ENCODE data around the gene SLCO3A1. TPM values are rescaled to one million over a fixed set of nuclear protein-coding genes. Genes with fewer than 3 reads are reported as not detected.

SLCO3A1 gene
- total and polyA plus RNA-seq, 2 of the 8 experiments (the other 6 are each of a cell fraction or from before 2014, with no cell fraction given), result 15.1 to 20.4 TPM

- H3K56ac ChIP-seq (replicated peaks; ENCODE audit: insufficient read length, low read depth, low read length), result no peak overlapping the region
- H3K4me3 ChIP-seq (ENCODE audit: extremely low read depth in 1 of 4, insufficient read depth in 2 of 4, low read depth in 3 of 4, low read length in 4 of 4), result no peak overlapping the region
- no peak for TF ChIP-seq CBX5 (IDR thresholded peaks at IDR 0.05; ENCODE audit: low read depth, low read length)
- no peak for TF ChIP-seq CHD1 (IDR thresholded peaks at IDR 0.05; ENCODE audit: low read depth, low read length)
- no peak for TF ChIP-seq RNF2 (IDR thresholded peaks at IDR 0.05; ENCODE audit: borderline replicate concordance, low read depth, low read length, missing control alignments, poor library complexity, severe bottlenecking)
- TF ChIP-seq CHD2 (IDR thresholded peaks at IDR 0.05; ENCODE audit: low read length), result no peak
- H4K5ac ChIP-seq (ENCODE audit: insufficient read length, low read depth, low read length), result no peak overlapping the region
- peaks cover 3 to 6% (median 3%) of the 10 kb centered on the region in 4 experiments; a peak in 4 of 7 replicates for H3K4me1 ChIP-seq (replicated peaks in 1 of 4; ENCODE audit: control insufficient read depth in 3 of 4, insufficient read depth in 4 of 4, low read length in 3 of 4)
- H3K9me3 ChIP-seq (ENCODE audit: insufficient read depth in 2 of 2, low read depth in 1 of 2, low read length in 1 of 2), result no peaks in the 10 kb centered on the region
- H3K36me3 ChIP-seq (ENCODE audit: control insufficient read depth in 2 of 4, insufficient read depth in 4 of 4, low read length in 3 of 4), result no peaks in the 10 kb centered on the region
- no peak for DNase-seq (ENCODE audit: low read depth in 1 of 2, low spot score in 2 of 2)
- H3K9ac ChIP-seq (replicated peaks in 1 of 4; ENCODE audit: extremely low read depth in 1 of 4, low read depth in 3 of 4, low read length in 3 of 4), result no peak overlapping the region
- no peak overlapping the region for H3K14ac ChIP-seq (ENCODE audit: insufficient read length)
- H2BK120ac ChIP-seq (replicated peaks; ENCODE audit: low read depth, low read length), result no peak overlapping the region
- no peak overlapping the region for H3K27ac ChIP-seq (ENCODE audit: low read depth, low read length)
- H4K20me1 ChIP-seq (replicated peaks in 1 of 2; ENCODE audit: control insufficient read depth in 1 of 2, insufficient read depth in 2 of 2, low read length in 2 of 2), result no peaks in the 10 kb centered on the region
- no peak overlapping the region for H3K23ac ChIP-seq (ENCODE audit: insufficient read length)
- no peak overlapping the region for H2BK15ac ChIP-seq (ENCODE audit: low read length)
- no peaks in the 10 kb centered on the region for H3K79me2 ChIP-seq (ENCODE audit: control insufficient read depth in 1 of 2, insufficient read depth in 2 of 2, low read length in 2 of 2)
- H3K18ac ChIP-seq (ENCODE audit: extremely low read depth, low read length), result no peak overlapping the region
- no peak overlapping the region for H2AFZ ChIP-seq (ENCODE audit: low read length)
- H2BK20ac ChIP-seq (ENCODE audit: low read length), result no peak overlapping the region
- 90% methylated on average over 8 of the region's 8 CpGs; no CpG with 5 or more reads in 1 of the 2 experiments for WGBS, 2 experiments (ENCODE audit: extremely low coverage in 1 of 2, insufficient coverage in 1 of 2, insufficient read length in 1 of 2, insufficient replicate concordance in 2 of 2, low coverage in 1 of 2, low lambda C conversion rate in 2 of 2, missing lambda C conversion rate in 1 of 2)
- no peak overlapping the region for H3K4ac ChIP-seq (replicated peaks; ENCODE audit: insufficient read length, low read depth, low read length)
- no peak overlapping the region for H3K4me2 ChIP-seq (ENCODE audit: insufficient read depth in 1 of 2, low read depth in 2 of 2, low read length in 2 of 2)
- H2AK5ac ChIP-seq (ENCODE audit: low read depth, low read length), result no peak overlapping the region
- ChIA-PET POLR2A (ENCODE audit: partially characterized antibody) (no interaction called here), CTCF (ENCODE audit: partially characterized antibody) (interaction anchor here (0.8 to 0.9 kb wide), 2 partner anchors 72 to 156 kb away, joined by 3 to 4 read pairs; no protein-coding TSS in a partner anchor)
- no peak overlapping the region for H4K91ac ChIP-seq (replicated peaks; ENCODE audit: insufficient read length, low read length)
- H2BK12ac ChIP-seq (ENCODE audit: low read depth, low read length), result no peak overlapping the region
- H4K8ac ChIP-seq (ENCODE audit: extremely low read depth, insufficient read depth, low read length), result no peak overlapping the region
- no peaks in the 10 kb centered on the region for H3K23me2 ChIP-seq (ENCODE audit: low read depth, low read length)
- H3K79me1 ChIP-seq (ENCODE audit: low read depth, low read length), result no peaks in the 10 kb centered on the region
- H3K27me3 ChIP-seq (replicated peaks in 1 of 4; ENCODE audit: control insufficient read depth in 3 of 4, extremely low read depth in 1 of 4, insufficient read depth in 3 of 4, low read length in 3 of 4), result no peaks in the 10 kb centered on the region
- no peak for FAIRE-seq
- no peak overlapping the region for H2BK5ac ChIP-seq (ENCODE audit: low read depth, low read length)
Observed at GRCh38 chr15:92170897-92171296, 317.4 kb downstream of the SLCO3A1 start.
